HG03039 (cell line): ENCODE results near the gene LHPP.

Source experiments
- ATAC-seq: cut with Tn5 transposase; IDR thresholded peaks from one replicate; pipeline ENCODE4 v1.9.1; 2021; ENCODE audit warnings: mild to moderate bottlenecking, moderate library complexity; ENCODE audit not compliant: unreplicated experiment

Gene LHPP

DNA sequence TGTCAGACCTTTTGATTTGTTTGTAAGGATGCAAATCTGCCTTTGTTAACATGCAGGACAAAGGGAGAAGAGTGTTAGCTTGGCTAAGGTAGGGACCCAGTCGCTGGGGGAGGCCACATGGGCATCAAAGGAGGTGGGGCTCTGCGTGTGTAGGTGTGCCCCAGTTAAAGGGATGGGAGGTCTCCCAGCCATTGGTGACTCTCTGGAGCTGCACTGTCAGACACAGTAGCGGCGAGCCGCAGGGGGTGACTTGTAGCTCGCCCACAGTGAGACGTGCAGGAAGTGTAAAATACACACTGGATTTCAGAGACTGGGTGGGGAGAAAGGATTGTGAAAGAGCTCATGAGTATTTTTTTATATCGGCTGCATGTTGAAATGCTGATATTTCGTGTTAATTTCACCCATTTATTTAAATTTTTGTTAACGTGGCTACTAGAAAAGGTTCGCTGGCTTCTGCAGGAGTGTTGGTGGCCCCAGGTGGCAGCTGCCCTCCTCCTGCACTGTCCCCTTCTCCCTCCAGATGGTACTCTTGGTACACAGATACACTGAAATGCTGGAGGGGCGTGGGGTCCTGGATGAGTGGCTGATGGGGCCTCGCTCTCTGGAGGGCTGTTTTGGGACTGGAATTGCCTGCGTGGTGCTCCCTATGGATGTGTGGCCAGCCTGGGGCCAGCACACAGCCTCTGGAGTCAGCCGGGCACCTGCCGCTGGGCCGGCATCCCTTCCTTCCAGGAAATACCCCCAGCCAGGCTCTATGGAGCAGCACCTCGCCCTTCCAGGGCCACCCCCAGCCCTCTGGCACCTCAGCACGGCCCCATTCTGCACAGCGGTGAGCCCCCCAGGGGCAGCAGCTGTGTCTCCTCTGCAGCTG is 59.2 kb downstream of the LHPP start:
- no peak for ATAC-seq

GRCh38 chr10:124521429-124521871 is 59.8 kb downstream of the LHPP start:
- ATAC-seq = no peak

DNA sequence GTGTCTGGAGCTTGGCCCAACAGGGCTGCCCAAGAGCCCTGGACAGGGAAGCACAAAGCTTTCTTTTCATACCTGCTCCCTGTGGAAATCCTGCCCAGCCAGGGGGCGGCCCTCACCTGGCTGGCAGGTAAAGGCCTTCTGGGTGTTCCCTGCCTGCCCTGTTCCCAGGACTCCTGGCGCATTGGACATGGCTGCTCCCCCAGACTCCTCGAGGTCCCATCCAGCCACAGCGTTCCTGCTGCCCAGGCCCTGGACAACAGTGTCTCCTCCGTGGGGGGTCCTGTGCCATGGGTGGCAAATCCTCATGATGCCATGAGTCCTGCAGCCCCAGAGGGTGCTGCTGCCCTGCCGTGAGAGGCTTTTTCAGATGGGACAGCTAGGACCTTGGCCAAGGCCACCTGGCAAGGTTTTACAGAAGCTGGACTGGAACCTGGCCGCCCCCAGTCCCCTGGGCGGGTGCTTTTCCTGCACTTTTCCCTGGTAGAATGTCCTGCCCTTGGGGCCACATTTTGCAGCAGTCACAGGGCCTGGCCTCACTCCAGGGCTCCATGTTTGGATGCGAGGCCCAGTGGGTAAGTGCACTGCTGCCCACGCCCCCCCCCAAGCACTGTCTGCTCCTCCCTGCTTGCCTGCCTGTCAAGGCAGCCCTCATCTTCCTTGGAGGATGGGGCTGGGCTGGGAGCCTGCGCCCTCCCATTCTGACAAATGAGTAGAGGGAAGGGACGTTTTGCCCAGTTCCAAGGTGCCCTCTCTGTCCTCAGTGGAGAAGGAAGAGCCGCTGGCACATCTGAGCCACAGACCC is 60.7 kb downstream of the LHPP start:
- no peak for ATAC-seq

DNA sequence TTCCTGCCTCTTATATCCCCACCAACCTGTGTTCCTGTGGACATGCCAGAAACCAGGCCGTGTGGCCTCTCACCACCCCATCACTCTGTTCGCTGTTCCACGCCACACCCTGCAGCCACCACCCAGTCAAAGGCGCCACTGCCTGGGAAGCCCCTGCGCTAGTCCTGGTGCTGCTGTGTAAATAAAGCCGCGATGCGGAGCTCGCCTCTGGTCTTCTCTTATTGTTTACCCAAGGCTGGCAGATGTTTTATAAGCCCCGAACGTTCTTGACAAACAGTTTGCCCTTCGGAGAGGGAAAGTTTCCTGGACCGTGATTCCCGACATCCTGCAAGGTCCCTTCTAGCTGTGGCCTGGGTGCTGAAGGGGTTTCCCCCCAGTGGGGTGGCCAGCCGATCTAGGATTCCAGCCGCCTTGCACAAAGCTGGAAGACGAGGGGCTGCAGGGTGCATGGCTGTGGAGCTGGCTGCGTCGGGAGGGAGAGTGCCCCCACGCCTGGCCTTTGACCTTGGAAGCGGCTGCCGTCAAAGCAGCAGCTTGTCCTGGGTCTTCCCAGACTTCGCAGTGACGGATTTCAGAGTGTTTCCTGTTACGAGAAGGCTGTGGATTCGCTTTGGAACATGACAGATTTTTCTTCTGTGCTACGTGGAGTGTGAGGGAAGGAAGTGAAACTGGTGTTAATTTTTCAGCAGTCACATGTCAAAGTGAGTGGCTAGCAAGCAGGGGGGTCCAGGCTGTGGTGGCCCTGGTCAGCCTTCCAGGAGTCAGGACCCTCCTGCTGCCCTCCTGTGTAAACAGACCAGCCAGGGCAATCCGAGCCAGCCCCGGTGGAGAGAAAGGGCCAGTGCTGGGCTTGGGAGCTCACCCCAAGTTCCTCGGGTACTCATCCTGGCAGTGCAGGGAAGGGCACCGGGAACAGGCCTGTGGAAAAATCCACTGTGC is 61.6 kb downstream of the LHPP start:
- no peak for ATAC-seq

DNA sequence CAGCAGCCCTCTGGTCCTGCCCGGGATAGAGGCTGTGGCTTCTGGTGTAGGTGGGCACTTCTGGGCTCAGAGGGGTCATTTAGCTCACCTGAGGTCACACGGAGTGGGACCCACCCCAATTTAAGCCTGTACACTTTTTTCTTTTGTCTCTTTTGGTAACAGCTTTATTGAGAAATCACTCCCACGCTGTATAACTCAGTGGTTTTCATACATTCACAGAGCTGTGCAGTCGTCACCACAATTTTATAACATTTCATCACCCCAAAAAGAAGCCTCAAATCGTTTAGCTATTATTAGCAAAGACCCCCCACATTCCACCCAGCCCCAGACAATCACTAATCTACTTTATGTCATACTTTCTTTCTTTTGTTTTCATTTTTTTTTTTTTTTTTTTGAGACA is 62.3 kb downstream of the LHPP start:
- ATAC-seq = no peak

GRCh38 chr10:124524991-124525653 is 63.5 kb downstream of the LHPP start:
- ATAC-seq = no peak

DNA sequence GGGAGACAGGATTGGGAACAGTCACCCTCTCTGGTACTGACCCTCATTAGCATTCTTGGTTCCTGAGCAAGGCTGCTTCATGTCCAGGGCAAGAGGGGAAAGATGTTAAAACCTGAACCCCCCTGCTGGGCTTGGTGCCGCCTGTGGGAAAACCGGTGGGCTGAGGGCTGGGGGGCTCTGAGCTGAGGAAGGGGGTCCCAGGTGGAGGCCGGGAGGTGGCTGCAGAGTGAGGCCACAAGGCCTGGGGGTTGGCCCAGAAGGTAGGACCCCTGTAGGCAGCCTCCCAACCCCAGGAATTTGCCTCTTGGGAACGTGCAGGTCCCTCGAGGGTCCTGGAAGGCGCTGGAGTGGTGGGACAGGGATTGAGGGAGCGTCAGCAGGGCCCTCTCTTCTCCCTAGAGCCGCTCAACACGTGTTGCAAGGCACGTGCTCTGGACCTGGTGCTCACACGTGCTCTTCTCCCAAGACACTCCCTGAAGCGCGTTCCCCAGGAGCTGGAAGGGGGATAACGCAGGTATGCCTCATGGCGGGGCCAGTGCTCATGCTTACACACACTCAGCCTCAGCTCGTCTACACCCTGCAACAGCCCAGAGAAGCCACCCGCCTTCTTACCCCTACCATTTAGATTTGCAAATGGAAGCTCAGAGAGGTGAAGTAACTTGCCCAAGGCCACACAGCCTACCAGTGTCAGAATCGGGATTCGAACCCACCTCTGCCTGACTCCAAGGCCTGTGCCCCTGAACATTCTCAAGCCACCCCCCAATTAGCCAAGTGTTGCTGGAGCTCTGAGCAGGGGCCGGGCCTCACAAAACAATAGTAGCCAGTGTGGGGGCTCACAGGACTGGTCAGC is 64.4 kb downstream of the LHPP start:
- no peak for ATAC-seq

- ATAC-seq = no peak
Observed at GRCh38 chr10:124526621-124527267, 65.1 kb downstream of the LHPP start.

- ATAC-seq = no peak
Observed at GRCh38 chr10:124527874-124528395, 66.3 kb downstream of the LHPP start.

DNA sequence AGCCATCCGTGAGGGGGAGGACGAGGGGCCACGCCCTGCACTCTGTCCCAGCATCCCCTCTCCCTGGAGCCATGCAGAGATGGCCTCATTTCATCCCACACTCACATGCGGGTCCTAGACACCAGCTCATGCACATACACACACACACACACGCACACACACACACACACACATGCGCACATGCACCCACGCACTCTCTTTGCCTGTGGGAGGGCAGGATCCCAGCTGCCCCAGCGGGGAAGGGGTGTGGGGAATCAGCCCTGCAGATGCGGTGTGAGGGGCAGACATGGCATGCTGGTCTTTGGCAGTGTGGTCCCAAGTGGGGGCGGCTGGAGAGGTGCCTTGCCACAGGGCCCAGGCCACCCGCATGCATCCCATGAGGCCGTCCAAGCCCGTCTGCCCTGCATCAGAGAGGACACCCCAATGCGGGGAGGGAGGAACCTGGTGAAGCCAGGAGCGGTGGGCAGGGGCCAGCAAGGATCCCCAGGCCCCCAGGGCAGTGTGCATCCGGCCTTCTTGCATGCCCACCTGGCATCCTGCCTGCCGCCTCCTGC is 68.1 kb downstream of the LHPP start:
- ATAC-seq = no peak

DNA sequence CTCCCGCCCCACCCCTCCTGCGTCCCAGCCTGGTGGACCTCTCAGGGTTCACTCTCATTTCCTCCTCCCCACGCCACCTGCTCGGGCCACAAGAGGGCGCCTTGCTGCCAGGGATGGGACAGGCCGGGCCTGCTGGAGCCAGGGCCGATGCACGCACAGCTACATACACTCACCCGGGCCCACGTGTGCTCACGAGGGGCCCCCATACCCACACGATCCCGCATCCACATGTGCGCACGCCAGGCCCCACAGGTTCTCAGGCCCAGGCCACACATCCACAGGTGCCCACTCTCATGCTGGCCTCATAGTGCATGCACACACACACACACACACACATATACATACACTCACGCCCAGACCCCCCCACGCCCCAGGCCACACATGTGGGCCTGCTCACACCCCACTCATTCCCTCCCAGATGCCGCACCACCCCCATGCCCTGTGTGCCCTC is 68.6 kb downstream of the LHPP start:
- peak; percentile 71 for ATAC-seq

DNA sequence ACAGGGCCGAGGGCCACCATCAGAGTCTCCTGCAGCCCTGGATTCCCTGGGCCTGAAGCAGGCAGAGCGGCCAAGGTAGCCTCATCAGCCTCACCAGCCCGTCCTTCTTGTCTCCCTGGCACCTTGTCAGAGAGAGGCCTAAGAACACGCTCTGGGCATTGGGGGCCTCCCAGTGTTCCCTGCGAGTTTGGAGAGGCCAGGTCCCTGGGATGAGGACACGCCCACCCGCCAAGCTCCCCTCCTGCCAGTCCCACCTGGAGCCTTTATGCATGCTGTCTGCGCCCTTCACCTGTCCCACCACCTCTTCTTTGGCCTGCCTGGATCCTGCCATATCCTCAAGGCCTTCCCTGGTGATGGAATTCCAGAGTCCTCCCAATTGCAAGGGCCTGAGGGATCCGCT is 69.2 kb downstream of the LHPP start:
- no peak for ATAC-seq

- ATAC-seq = no peak
Observed at GRCh38 chr10:124532106-124532641, 70.6 kb downstream of the LHPP start.

- no peak for ATAC-seq
Observed at GRCh38 chr10:124532788-124533187, 71.2 kb downstream of the LHPP start.

GRCh38 chr10:124533266-124533665 is 71.6 kb downstream of the LHPP start:
- no peak for ATAC-seq

DNA sequence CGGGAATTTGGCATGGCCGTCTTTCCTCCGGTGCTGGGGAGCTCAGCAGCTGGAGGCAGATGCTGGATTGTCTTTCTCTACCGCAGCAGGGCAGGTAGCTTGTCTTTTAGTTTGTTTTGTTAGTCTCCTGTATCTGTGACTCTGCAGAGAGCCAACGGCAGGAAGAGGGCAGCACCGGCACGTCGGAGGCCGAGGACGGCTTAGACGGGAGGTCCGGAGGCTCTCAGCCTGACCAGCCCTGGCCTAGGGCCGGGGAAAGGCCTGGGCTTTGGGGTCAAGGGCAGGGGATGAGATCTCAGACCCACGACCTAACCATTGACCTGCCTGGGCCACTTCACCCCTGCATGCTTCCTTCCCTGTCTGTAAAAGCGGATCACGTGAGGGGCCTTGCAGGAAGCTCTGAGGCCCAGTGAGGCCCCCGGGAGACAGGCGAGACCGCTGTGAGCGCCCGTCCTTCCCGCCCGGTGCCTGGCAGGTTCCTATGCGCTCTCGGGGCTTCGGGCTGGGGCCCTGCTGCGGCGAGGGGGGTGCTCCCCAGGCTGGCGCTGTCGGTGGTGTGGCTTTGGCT is 72.7 kb downstream of the LHPP start:
- ATAC-seq = no peak

GRCh38 chr10:124534826-124535601 is 73.4 kb downstream of the LHPP start:
- ATAC-seq = no peak
